H1 (cell line): ENCODE data around the gene CFDP1. TPM values are rescaled to one million over a fixed set of nuclear protein-coding genes. Genes with fewer than 3 reads are reported as not detected.

ENCODE experiments used
- ASH2L ChIP-seq: fragments of 200-600, 300-600 bp; sonication (generic); IDR thresholded peaks from one replicate; pipeline ENCODE4 v1.7.1; 2017; ENCODE audit warnings: low read length
- ATF2 ChIP-seq: IDR thresholded peaks from 2 replicates; pipeline ENCODE4 v1.6.1; 2012; ENCODE audit warnings: low read length, inconsistent platforms
- ATF3 ChIP-seq: IDR thresholded peaks from 2 replicates; pipeline ENCODE4 v1.6.1; 2011; ENCODE audit warnings: low read depth, mild to moderate bottlenecking, low read length; ENCODE audit not compliant: insufficient read depth
- BACH1 ChIP-seq: IDR thresholded peaks from 2 replicates; pipeline ENCODE4 v1.6.1; 2012; ENCODE audit warnings: low read length, improper control_type of control experiment
- BCL11A ChIP-seq, 2 experiments: IDR thresholded peaks; one replicate each; pipeline ENCODE4 v1.6.1; 2011; ENCODE audit warnings: low read depth in 2 of 2, low read length in 2 of 2, mild to moderate bottlenecking in 2 of 2
- BRCA1 ChIP-seq: IDR thresholded peaks from 2 replicates; pipeline ENCODE4 v1.6.1; 2012; ENCODE audit warnings: low read depth, low read length, improper control_type of control experiment
- CHD2 ChIP-seq: IDR thresholded peaks from 2 replicates; pipeline ENCODE4 v1.6.1; 2012; ENCODE audit warnings: low read length, improper control_type of control experiment
- HDAC2 ChIP-seq, 2 experiments: fragments of 300-600 bp in 1 of 2; sonication (generic) in 1 of 2; IDR thresholded peaks; 2 replicates each; pipeline ENCODE4 v1.6.1; 2011 to 2012; ENCODE audit warnings: low read depth in 2 of 2, low read length in 2 of 2, mild to moderate bottlenecking in 2 of 2, moderate library complexity in 2 of 2, borderline replicate concordance in 1 of 2, inconsistent platforms in 1 of 2
- JUN ChIP-seq: IDR thresholded peaks from 2 replicates; pipeline ENCODE4 v1.6.1; 2011; ENCODE audit warnings: low read depth, mild to moderate bottlenecking, improper control_type of control experiment, low read length
- KDM1A ChIP-seq: fragments of 200-600, 300-600 bp; sonication (generic); IDR thresholded peaks from 2 replicates; pipeline ENCODE4 v1.7.1; 2016; ENCODE audit warnings: mild to moderate bottlenecking, low read length, borderline replicate concordance
- KDM4A ChIP-seq: IDR thresholded peaks from one replicate; pipeline ENCODE4 v1.7.1; 2012; ENCODE audit warnings: low read depth, mild to moderate bottlenecking, moderate library complexity, low read length, inconsistent platforms; ENCODE audit not compliant: severe bottlenecking
- KDM5A ChIP-seq: fragments of 200-600 bp; IDR thresholded peaks from 2 replicates; pipeline ENCODE4 v1.7.1; 2012; ENCODE audit warnings: mild to moderate bottlenecking, low read length, inconsistent platforms, mixed read lengths
- MAFK ChIP-seq: IDR thresholded peaks from 2 replicates; pipeline ENCODE4 v1.6.1; 2012; ENCODE audit warnings: low read depth, mild to moderate bottlenecking, improper control_type of control experiment, low read length
- MAX ChIP-seq: IDR thresholded peaks from 2 replicates; pipeline ENCODE4 v1.6.1; 2012; ENCODE audit warnings: inconsistent platforms
- NANOG ChIP-seq: IDR thresholded peaks from 2 replicates; pipeline ENCODE4 v1.6.1; 2011; ENCODE audit warnings: low read length, low read depth, mild to moderate bottlenecking, inconsistent platforms; ENCODE audit not compliant: insufficient read depth, poor library complexity, severe bottlenecking
- PHF8 ChIP-seq: fragments of 200-600 bp; sonication (generic); conservative IDR thresholded peaks from 2 replicates; pipeline ENCODE4 v1.7.1; 2012; ENCODE audit warnings: low read depth, mild to moderate bottlenecking, inconsistent platforms, low read length, moderate library complexity
- POLR2A ChIP-seq, 2 experiments: IDR thresholded peaks; 1 replicate in 1 of 2; 2 replicates in 1 of 2; pipeline ENCODE4 v1.6.1; 2011; ENCODE audit warnings: low read depth in 2 of 2, low read length in 2 of 2, mild to moderate bottlenecking in 2 of 2; ENCODE audit errors: control extremely low read depth in 1 of 2
- POU5F1 ChIP-seq: IDR thresholded peaks from 2 replicates; pipeline ENCODE4 v1.6.1; 2011; ENCODE audit warnings: low read depth, mild to moderate bottlenecking, low read length, moderate library complexity
- RXRA ChIP-seq: IDR thresholded peaks from 2 replicates; pipeline ENCODE4 v1.6.1; 2011; ENCODE audit warnings: low read depth, mild to moderate bottlenecking, low read length, moderate library complexity; ENCODE audit not compliant: insufficient read depth
- SP2 ChIP-seq: IDR thresholded peaks from 2 replicates; pipeline ENCODE4 v1.6.1; 2012; ENCODE audit warnings: mild to moderate bottlenecking, low read length, inconsistent platforms
- SP4 ChIP-seq: IDR thresholded peaks from 2 replicates; pipeline ENCODE4 v1.6.1; 2012; ENCODE audit warnings: low read length, inconsistent platforms
- TBP ChIP-seq: IDR thresholded peaks from 2 replicates; pipeline ENCODE4 v1.6.1; 2011; ENCODE audit warnings: low read depth, low read length, improper control_type of control experiment
- TEAD4 ChIP-seq: IDR thresholded peaks from 2 replicates; pipeline ENCODE4 v1.6.1; 2012; ENCODE audit warnings: low read depth, low read length, inconsistent platforms, mixed read lengths
- polyA plus RNA-seq, 7 experiments: library from polyadenylated mRNA; depleted of rRNA in 3 of 7; stranded (reverse) in 5 of 7; unstranded in 2 of 7; fragments of >200 nt in 5 of 7; fragments of 200-250 nt in 2 of 7; gene quantifications; 1 replicate in 5 of 7; 2 replicates in 1 of 7; 4 replicates in 1 of 7; pipeline versions ENCODE4 v1.2.1 to v1.2.3, GENCODE V29; 2011 to 2013; ENCODE audit warnings: missing spikeins in 2 of 7, mixed read lengths in 2 of 7
- total RNA-seq: library from RNA; stranded (reverse); fragmentation: NEBNext Ultra II Directional; extraction: Animal tissue kit (Norgen Biotek cat#: 25700); gene quantifications from 2 replicates; pipeline ENCODE4 v1.2.1, GENCODE V29; 2021

Gene CFDP1
- total and polyA plus RNA-seq, 2 of the 8 experiments (the other 6 are each of a cell fraction or from before 2014, with no cell fraction given): 25.5 to 77.3 TPM

GRCh38 chr16:75251280-75252048 is 181.8 kb downstream of the CFDP1 start, which contains the start of gene BCAR1 (continued):
- no peak for TF ChIP-seq SP2
- TF ChIP-seq KDM4A: peak; percentile 30
- peak; percentile 52; the same call in 1 of the 2 replicates for TF ChIP-seq TBP
- no peak for TF ChIP-seq BRCA1
- no peak for TF ChIP-seq NANOG
- no peak for TF ChIP-seq ASH2L
- no peak for TF ChIP-seq BACH1
- no peak; a peak in 1 of 3 replicates for TF ChIP-seq POLR2A (IDR thresholded peaks at IDR 0.05; ENCODE audit: control extremely low read depth in 1 of 2, low read depth in 2 of 2, low read length in 2 of 2)
- TF ChIP-seq JUN: no peak
- no peak for TF ChIP-seq ATF2
- TF ChIP-seq CHD2: peak; percentile 32; the same call in 1 of the 2 replicates
- TF ChIP-seq TEAD4: no peak
- no peak for TF ChIP-seq HDAC2 (IDR thresholded peaks at IDR 0.05; ENCODE audit: borderline replicate concordance in 1 of 2, low read depth in 2 of 2, low read length in 2 of 2)
- no peak for TF ChIP-seq RXRA
- TF ChIP-seq KDM1A: no peak
- TF ChIP-seq PHF8: peak; percentile 52; the same call in 1 of the 2 replicates
- no peak for TF ChIP-seq SP4
- no peak for TF ChIP-seq BCL11A (IDR thresholded peaks at IDR 0.05; ENCODE audit: low read depth in 2 of 2, low read length in 2 of 2)
- TF ChIP-seq KDM5A: no peak
- no peak for TF ChIP-seq ATF3
- no peak for TF ChIP-seq POU5F1
- no peak for TF ChIP-seq MAX
- no peak for TF ChIP-seq MAFK
